Measurements from ENCODE around the gene TWNK.

GRCh38 chr10:101041252-101041761 lies 54.0 kb downstream of the TWNK start:
- TF ChIP-seq CTCF (IDR thresholded peaks at IDR 0.05) (peak; percentile 65 to 84 (median 76)), POLR2AphosphoS5 (IDR thresholded peaks at IDR 0.05) (peak; percentile 71)
